Measurements from ENCODE around the gene SAA2.
"Not testable (repeated sequence)": the region's sequence is repeated elsewhere in the genome, so short reads cannot be mapped to it uniquely, and the experiment has no call there.

Gene SAA2

DNA sequence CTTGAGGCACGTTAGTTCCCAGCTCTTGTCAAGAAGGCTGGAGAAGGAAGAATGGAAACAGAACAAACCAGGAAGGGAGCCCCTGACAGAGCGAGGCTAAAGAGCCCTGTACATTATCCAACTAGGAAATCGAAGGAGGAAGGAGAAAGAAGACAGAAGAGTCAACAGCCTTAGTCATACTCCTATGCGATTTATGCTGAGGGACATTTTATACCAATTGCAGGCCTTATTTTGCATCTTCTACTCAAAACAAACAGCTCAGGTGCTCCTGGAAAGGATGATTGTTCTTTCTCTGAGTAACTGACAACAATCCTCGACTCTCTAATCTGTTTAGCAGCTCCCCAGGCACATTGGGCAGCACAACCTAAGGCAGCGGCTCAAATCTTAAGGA is 1.3 kb downstream of the SAA2 start:
- DNase-seq, ATAC-seq: not testable (repeated sequence)

DNA sequence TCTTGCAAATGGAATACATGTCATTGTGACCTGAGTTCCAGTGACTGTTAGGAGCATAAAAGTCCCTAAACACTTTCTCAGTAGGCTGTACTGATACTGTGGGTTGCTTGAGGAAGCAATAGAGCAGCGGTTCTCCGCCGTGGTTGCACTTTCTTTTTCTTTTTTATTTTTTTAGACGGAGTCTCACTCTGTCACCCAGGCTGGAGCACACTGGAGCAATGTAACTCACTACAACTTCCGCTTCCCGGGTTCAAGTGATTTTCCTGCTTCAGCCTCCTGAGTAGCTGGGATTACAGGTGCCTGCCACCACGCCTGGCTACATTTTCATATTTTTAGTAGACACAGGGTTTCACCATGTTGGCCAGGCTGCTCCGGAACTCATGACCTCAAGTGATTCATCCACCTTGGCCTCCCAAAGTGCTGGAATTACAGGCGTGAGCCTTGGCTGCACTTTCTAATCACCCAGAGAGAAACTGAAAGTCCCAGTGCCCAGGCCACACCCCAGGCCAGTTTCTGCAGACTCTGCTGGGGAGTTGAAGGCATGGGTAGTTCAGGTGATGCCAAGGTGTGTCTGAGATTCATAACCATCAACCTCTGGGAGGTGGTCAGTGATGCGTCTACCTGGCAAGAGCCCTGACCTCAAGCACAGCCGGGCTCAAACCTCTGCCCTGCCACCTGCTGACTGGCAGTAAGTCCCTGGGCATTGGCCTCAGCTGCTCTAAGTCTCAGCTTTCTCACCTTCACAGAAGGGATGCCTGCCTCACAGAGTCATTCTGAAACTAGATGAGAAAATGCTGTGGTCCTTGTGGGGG is 1.9 kb downstream of the SAA2 start:
- peak; percentile 73 for ATAC-seq

DNA sequence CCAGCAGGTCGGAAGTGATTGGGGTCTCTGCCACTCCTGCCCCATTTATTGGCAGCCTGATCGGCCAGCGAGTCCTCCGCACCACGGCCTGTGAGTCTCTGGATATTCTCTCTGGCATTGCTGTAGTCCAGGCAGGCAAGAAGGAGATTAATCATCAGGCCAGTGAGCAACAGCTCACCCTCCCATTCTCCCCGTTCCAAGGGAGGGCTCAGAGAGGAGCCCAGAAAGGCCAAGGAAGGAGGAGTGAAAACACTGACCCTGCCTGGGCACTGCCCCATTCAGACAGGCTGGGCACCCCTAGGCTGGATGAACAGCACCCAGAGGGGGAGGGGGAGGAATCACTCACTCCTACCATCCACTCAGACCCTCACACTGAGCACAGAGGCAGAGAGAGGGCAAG is 3.1 kb downstream of the SAA2 start:
- ATAC-seq (no peak), DNase-seq (no peak)

More for the DNA sequence above, 1.9 kb downstream of the SAA2 start:
- peak; percentile 12 for DNase-seq

DNA sequence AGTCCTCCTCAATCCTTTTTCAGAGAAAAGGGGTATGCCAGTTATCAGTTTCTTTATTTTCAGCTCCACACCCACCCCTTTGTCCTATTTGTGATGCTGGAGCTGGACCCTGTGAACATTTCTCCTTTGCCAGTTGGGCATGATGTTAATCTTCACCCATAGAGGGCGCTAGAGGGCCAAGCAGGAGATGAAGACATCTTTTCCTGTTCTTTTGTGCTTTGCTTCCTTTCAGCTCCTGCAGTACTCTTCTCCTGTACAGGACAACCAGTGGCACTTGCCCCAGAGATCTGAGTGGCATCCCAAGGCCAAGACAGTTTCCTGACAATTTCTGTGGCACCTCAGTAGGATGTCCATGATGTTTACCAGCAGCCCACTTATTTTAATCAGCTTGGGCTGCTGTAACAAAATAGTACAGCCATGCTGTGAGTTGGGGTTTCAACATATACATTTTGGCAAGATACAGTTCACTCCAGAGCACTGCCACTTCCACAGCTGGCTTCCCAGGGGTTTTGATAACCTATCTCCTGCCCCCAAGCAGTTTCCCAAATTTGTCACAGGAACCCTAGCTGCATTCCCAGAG is 4.6 kb downstream of the SAA2 start:
- DNase-seq (peak; percentile 67), ATAC-seq (no peak)

DNA sequence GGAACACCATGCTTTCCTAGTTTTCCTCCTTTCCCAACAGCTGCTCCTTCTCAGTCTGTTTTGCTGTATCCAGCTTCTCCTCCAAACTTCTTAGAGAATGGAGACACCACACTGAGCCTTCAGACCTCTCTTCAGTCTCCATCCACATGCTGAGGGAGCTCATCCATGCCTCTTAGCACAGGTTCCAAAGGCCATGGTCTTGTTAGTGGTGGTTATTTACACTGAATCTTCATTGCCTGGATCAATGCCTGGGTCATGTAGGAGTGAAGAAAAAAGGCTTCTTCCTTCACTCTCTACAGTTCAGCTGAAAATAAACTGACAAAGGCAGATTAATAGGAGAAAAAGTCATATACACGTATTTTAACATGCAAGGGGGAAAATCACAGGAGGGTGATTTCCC is 8.8 kb downstream of the SAA2 start:
- ATAC-seq (no peak), DNase-seq (no peak)

GRCh38 chr11:18236664-18237356 is 11.7 kb downstream of the SAA2 start, which contains the start of gene SAA4:
Gene SAA4, minus strand, starts transcription at chr11:18236802. Its CDS starts 876 bp downstream, at chr11:18235926.
- DNase-seq: no peak
- ATAC-seq: no peak

DNA sequence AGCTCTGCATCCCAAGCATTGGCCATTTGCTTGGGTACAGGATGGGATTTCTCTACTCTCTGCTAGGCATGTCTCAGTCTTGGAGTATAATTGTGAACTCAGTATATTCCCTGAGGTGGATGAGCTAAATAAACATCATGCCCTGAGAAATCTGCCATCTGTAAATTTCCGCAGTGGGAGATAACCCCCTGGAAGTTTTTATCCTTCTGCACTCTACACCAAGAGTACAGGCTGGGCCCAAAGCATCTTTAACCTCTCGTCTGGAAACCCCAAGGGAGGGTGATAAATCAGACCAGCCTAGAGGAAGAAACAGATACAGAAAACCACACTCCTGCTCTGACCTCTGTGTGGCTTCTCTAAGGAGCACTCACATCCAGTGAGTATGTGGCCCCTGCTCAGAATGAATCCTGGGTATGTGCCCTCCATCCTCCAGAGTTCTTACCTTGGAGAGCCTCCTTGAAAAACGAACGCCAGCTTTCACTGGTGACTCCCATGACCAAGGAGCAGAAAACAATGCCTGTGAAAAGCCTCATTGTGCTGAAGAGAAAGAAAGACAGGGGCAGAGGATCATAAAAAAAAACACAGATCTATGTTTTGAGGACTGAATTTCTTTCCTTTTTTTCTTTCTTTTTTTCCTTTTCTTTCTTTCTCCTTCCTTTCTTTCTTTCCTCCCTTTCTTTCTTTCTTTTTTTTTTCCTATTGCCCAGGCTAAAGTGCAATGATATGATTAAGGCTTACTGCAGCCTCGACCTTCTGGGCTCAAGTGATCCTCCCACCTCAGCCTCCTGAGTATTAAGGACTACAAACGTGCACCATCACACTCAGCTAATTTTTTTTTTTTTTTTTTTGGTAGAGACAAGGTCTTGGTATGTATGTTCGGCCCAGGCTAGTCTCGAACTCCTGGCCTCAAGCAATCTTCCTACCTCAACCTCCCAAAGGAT is 12.8 kb downstream of the SAA2 start:
- DNase-seq (no peak), ATAC-seq (no peak)

DNA sequence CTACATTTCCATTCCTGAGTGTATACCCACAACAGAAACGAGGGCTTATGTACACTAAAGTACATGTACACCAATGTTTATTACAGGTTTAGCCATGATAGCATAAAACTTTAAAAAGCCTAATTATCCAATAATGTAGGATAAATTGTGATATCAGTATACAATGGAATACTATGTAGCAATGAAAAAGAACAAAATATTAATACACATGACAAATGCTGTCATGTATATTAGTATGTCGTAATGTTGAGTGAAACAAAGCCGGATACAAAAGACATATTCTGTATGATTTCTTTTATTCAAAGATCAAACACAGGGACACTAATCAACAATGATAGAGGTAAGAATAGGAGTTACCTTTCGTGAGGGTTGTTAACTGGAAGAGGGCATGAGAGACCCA is 14.6 kb downstream of the SAA2 start:
- DNase-seq: no peak
- ATAC-seq: no peak

DNA sequence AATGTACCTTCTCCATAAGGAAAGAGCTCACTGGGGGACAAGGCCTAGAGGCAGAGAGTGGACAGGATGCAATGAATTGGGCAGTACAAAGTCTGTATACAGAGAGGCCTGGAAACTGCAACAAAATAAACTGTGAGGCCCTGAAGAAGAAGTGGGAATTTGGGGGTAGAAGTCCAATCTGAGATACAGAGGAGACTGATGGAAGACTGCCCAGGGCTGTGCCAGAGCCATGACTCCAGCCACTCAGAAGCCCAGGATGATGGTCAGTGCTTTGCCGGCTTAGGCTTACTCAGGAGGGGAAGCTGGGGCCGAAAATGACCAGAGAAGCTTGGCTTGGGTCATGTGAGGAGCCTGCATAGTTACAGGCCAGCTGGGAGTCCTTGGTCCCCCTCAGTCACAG is 17.6 kb downstream of the SAA2 start:
- ATAC-seq: no peak
- no peak for DNase-seq

GRCh38 chr11:18229501-18229900 is 19.0 kb downstream of the SAA2 start:
- ATAC-seq: no peak
- no peak for DNase-seq

- no peak for ATAC-seq
- DNase-seq: no peak
These were observed 22.6 kb downstream of the SAA2 start for GRCh38 chr11:18225913-18226312.

GRCh38 chr11:18223591-18224387 is 24.7 kb downstream of the SAA2 start:
- no peak for ATAC-seq
- DNase-seq: no peak

DNA sequence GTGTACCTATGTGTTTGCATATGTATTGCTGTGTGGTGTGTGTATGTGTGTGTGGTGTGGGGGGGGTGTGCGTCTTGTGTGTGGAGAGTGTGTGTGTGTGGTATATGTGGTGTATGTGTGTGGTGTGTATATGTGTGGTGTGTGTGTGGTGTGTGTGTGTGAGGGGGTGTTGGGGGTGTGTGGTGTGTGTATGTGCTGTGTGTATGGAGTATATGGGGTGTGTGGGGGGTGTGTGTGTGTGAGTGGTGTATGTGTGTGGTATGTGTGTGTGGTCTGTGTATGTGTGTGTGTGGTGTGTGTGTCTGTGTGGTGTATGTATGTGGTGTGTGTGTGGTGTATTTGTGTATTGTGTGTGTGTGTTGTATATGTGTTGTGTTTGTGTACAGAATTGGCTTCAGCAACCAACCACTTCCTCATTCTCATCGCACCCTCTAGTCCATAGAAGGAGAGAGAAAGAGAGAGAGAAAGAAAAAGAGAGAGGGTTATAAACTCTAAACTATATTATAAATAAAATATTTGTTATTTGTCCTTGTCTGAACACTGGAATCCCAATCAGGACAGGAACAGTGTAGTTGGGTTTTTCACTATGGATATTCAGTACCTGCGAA is 25.6 kb downstream of the SAA2 start:
- ATAC-seq (no peak), DNase-seq (no peak)

GRCh38 chr11:18221274-18221876 is 27.1 kb downstream of the SAA2 start:
- no peak for DNase-seq
- ATAC-seq: no peak

- ATAC-seq (no peak), DNase-seq (no peak)
These were observed 39.4 kb downstream of the SAA2 start for GRCh38 chr11:18209058-18209457.

DNA sequence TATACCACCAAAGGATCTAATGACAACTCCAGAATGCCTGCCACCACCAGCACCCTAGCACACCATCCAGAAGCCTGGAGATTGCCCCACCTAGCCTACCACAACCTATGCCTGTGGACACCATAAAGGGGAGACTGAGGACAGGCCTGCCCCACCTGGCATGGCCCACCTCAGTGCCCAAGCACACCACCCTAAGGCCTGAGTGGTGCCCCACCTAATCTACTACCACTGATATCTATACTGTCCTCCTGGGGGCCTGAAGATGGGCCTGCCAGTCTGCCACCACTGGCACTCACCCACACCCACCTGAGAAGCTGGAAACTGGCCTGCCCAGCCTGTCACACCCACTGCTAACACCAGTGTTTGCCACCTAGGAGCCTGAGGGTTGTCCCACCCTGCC is 43.7 kb downstream of the SAA2 start:
- ATAC-seq (no peak), DNase-seq (no peak)

- DNase-seq (no peak), ATAC-seq (no peak)
These were observed 44.2 kb downstream of the SAA2 start for GRCh38 chr11:18204220-18204619.

- DNase-seq (peak; percentile 11), ATAC-seq (peak; percentile 63)
These were observed 44.7 kb downstream of the SAA2 start for GRCh38 chr11:18203723-18204122.

- DNase-seq, ATAC-seq: not testable (repeated sequence)
These were observed 50.7 kb downstream of the SAA2 start for GRCh38 chr11:18197738-18198137.

- DNase-seq (no peak), ATAC-seq (no peak)
These were observed 51.9 kb downstream of the SAA2 start for GRCh38 chr11:18196532-18196931.
